Parathyroid adenoma (tissue), 2 donors: ENCODE results near the gene CUL7.

Experiments used
- H2AFZ ChIP-seq: fragments of 300-600 bp; sonication (generic); one replicate; pipeline ENCODE4 v1.7.0; 2017; ENCODE audit warnings: antibody characterized with exemption, mild to moderate bottlenecking
- H3K27ac ChIP-seq: fragments of 300-600 bp; sonication (generic); one replicate; pipeline ENCODE4 v1.7.0; 2017
- H3K27me3 ChIP-seq: fragments of 300-600 bp; sonication (generic); one replicate; pipeline ENCODE4 v1.7.0; 2017; ENCODE audit warnings: low read length; ENCODE audit not compliant: control insufficient read depth, insufficient read depth
- H3K36me3 ChIP-seq: fragments of 300-600 bp; sonication (generic); one replicate; pipeline ENCODE4 v1.7.0; 2017; ENCODE audit warnings: low read length; ENCODE audit not compliant: control insufficient read depth, insufficient read depth
- H3K4me1 ChIP-seq: fragments of 300-600 bp; sonication (generic); one replicate; pipeline ENCODE4 v1.7.0; 2017; ENCODE audit warnings: control low read depth
- H3K4me2 ChIP-seq: fragments of 300-600 bp; sonication (generic); one replicate; pipeline ENCODE4 v1.7.0; 2017; ENCODE audit warnings: low read length
- H3K4me3 ChIP-seq: fragments of 300-600 bp; sonication (generic); one replicate; pipeline ENCODE4 v1.7.0; 2017; ENCODE audit warnings: low read depth, low read length
- H3K79me2 ChIP-seq: fragments of 300-600 bp; sonication (generic); one replicate; pipeline ENCODE4 v1.7.0; 2017; ENCODE audit warnings: control low read depth
- H3K9ac ChIP-seq: fragments of 300-600 bp; sonication (generic); one replicate; pipeline ENCODE4 v1.7.0; 2017; ENCODE audit warnings: mild to moderate bottlenecking
- H3K9me3 ChIP-seq: fragments of 300-600 bp; sonication (generic); one replicate; pipeline ENCODE4 v1.7.0; 2017; ENCODE audit warnings: low read length; ENCODE audit not compliant: control insufficient read depth
- CTCF ChIP-seq: fragments of 300-600 bp; sonication (generic); IDR thresholded peaks from one replicate; pipeline ENCODE4 v1.7.0; 2017; ENCODE audit warnings: antibody characterized with exemption, mild to moderate bottlenecking
- donor health status: primary hyperparathyroidism.

CUL7 gene

GRCh38 chr6:43040542-43041257, 13.0 kb downstream of the CUL7 start:
- TF ChIP-seq CTCF, result no peak

GRCh38 chr6:43038727-43039126, 14.9 kb downstream of the CUL7 start:
- no peak overlapping the region for H3K4me2 ChIP-seq
- TF ChIP-seq CTCF, result no peak
- H3K9ac ChIP-seq, result no peak overlapping the region
- H3K4me3 ChIP-seq, result no peak overlapping the region
- H3K27me3 ChIP-seq, result no peaks in the 10 kb centered on the region
- no peak overlapping the region for H3K27ac ChIP-seq
- H3K9me3 ChIP-seq, result no peaks in the 10 kb centered on the region
- H3K4me1 ChIP-seq, result no peaks in the 10 kb centered on the region
- no peaks in the 10 kb centered on the region for H3K36me3 ChIP-seq
- H3K79me2 ChIP-seq, result no peaks in the 10 kb centered on the region
- H2AFZ ChIP-seq, result no peak overlapping the region

More at GRCh38 chr6:43040542-43041257, 13.0 kb downstream of the CUL7 start:
- Histone ChIP-seq H3K9me3 (no peaks in the 10 kb centered on the region), H3K9ac (no peak overlapping the region), H3K4me2 (no peak overlapping the region), H2AFZ (no peak overlapping the region), H3K36me3 (no peaks in the 10 kb centered on the region), H3K27me3 (no peaks in the 10 kb centered on the region), H3K79me2 (no peaks in the 10 kb centered on the region), H3K4me1 (no peaks in the 10 kb centered on the region), H3K4me3 (no peak overlapping the region), H3K27ac (no peak overlapping the region)

- H3K9ac ChIP-seq, result no peak overlapping the region
- H3K9me3 ChIP-seq, result no peaks in the 10 kb centered on the region
- no peak overlapping the region for H3K4me2 ChIP-seq
- no peaks in the 10 kb centered on the region for H3K4me1 ChIP-seq
- no peak overlapping the region for H3K4me3 ChIP-seq
- H3K27me3 ChIP-seq, result no peaks in the 10 kb centered on the region
- no peak overlapping the region for H3K27ac ChIP-seq
- no peak overlapping the region for H2AFZ ChIP-seq
- no peaks in the 10 kb centered on the region for H3K79me2 ChIP-seq
- no peaks in the 10 kb centered on the region for H3K36me3 ChIP-seq
- TF ChIP-seq CTCF, result no peak
Measured at GRCh38 chr6:43037706-43038105, 15.9 kb downstream of the CUL7 start.

- Histone ChIP-seq H3K79me2 (no peaks in the 10 kb centered on the region), H3K27ac (no peak overlapping the region), H3K4me2 (no peak overlapping the region), H3K9me3 (no peaks in the 10 kb centered on the region), H3K27me3 (no peaks in the 10 kb centered on the region), H3K4me3 (no peak overlapping the region), H3K9ac (no peak overlapping the region), H3K36me3 (no peaks in the 10 kb centered on the region), H2AFZ (no peak overlapping the region), H3K4me1 (no peaks in the 10 kb centered on the region)
- TF ChIP-seq CTCF, result no peak
Measured at GRCh38 chr6:43037197-43037596, 16.5 kb downstream of the CUL7 start.

- Histone ChIP-seq H3K4me1 (no peaks in the 10 kb centered on the region), H3K36me3 (no peaks in the 10 kb centered on the region), H3K4me3 (no peak overlapping the region), H3K4me2 (no peak overlapping the region), H2AFZ (no peak overlapping the region), H3K79me2 (no peaks in the 10 kb centered on the region), H3K27me3 (no peaks in the 10 kb centered on the region), H3K9ac (no peak overlapping the region), H3K9me3 (no peaks in the 10 kb centered on the region), H3K27ac (no peak overlapping the region)
- TF ChIP-seq CTCF, result no peak
Measured at GRCh38 chr6:43036712-43037111, 16.9 kb downstream of the CUL7 start.
